ENCODE results near the gene STIM1. TPM values are rescaled to one million over a fixed set of nuclear protein-coding genes. Genes with fewer than 3 reads are reported as not detected.

The STIM1 gene
- total RNA-seq, 1 experiment from 2014 or later = 15.2 TPM

DNA sequence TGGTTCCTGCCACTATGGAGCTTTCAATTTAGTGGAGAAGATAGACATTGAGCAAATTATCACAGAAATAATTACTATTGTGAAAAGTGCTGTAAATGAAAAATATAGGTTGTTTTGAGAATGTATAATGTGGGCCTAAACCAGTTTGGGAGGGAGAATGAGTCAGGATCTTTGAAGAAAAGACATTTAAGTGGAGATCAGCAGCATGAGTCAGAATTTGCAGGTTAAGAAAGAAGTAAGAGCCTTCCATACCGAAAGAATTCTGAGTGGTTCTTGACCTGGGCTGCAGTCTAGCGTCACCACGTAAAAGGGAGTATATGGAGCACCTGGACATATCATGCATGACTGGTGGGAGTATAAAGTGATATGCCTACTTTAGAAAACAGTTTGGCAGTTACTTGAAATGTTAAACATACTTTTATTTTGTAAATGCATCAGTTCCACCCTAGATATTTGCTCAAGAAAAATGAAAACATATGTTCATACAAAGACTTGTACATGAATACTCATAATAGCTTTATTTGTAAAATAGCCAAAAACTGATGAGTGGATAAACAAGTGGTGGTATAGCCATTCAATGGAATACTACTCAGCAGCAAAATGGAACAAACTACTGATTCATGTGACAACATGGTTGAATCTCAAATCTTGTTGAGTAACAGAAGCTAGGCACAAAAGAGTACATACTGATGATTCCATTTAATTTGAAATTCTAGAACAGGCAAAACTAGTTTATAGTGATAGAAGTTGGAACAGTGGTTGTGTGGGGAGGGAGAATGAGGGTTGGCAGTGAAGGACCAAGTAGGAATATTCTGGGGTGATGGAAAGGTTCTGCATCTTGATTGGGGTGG is 99.2 kb downstream of the STIM1 start:
- H3K14ac ChIP-seq (ENCODE audit: insufficient read depth, low read length) = no peak overlapping the region
- H3K56ac ChIP-seq (ENCODE audit: insufficient read length, low read depth, low read length) = no peak overlapping the region
- Mint-ChIP-seq H3K4me1 (peaks cover 8 to 11% of the 10 kb centered on the region in 2 experiments), H3K27me3 (ENCODE audit: low read depth) (no peaks in the 10 kb centered on the region), H3K4me3 (no peak overlapping the region), H3K27ac (no peak overlapping the region), H3K36me3 (ENCODE audit: insufficient read depth in 1 of 3, low read depth in 3 of 3) (no peaks in the 10 kb centered on the region), H3K9me3 (no peaks in the 10 kb centered on the region)
- no peak overlapping the region for H3K4me2 ChIP-seq (ENCODE audit: insufficient read depth, insufficient read length, low read length)
- no peak overlapping the region for H2AFZ ChIP-seq (ENCODE audit: low read length)
- no peak overlapping the region for H3K18ac ChIP-seq (ENCODE audit: insufficient read length, low read depth, low read length)
- no peak overlapping the region for H2BK20ac ChIP-seq (ENCODE audit: low read depth, low read length, poor library complexity, severe bottlenecking)
- H3K9me3 ChIP-seq (ENCODE audit: control insufficient read depth, low read depth, low read length) = no peaks in the 10 kb centered on the region
- H2AK5ac ChIP-seq (ENCODE audit: insufficient read length, low read length) = no peak overlapping the region
- H4K5ac ChIP-seq (ENCODE audit: insufficient read length, low read depth, low read length) = no peak overlapping the region
- no peak overlapping the region for H3T11ph ChIP-seq (ENCODE audit: low read length)
- H3K79me1 ChIP-seq (ENCODE audit: insufficient read depth, low read depth, low read length, poor library complexity, severe bottlenecking) = no peaks in the 10 kb centered on the region
- no peak overlapping the region for H3K9ac ChIP-seq (ENCODE audit: extremely low read depth, insufficient read length, low read length)
- WGBS (ENCODE audit: extremely low coverage, insufficient read length, low lambda C conversion rate) = no CpG with 5 or more reads among the region's 3 CpGs
- H3K4ac ChIP-seq (ENCODE audit: low read depth, low read length) = no peak overlapping the region
- TF ChIP-seq, protein P1, sequence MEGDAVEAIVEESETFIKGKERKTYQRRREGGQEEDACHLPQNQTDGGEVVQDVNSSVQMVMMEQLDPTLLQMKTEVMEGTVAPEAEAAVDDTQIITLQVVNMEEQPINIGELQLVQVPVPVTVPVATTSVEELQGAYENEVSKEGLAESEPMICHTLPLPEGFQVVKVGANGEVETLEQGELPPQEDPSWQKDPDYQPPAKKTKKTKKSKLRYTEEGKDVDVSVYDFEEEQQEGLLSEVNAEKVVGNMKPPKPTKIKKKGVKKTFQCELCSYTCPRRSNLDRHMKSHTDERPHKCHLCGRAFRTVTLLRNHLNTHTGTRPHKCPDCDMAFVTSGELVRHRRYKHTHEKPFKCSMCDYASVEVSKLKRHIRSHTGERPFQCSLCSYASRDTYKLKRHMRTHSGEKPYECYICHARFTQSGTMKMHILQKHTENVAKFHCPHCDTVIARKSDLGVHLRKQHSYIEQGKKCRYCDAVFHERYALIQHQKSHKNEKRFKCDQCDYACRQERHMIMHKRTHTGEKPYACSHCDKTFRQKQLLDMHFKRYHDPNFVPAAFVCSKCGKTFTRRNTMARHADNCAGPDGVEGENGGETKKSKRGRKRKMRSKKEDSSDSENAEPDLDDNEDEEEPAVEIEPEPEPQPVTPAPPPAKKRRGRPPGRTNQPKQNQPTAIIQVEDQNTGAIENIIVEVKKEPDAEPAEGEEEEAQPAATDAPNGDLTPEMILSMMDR (conservative IDR thresholded peaks at IDR 0.05) = no peak
- no peak overlapping the region for H3K27ac ChIP-seq (ENCODE audit: insufficient read length, low read depth, low read length)
- H4K20me1 ChIP-seq (ENCODE audit: control insufficient read depth, insufficient read depth, insufficient read length) = no peaks in the 10 kb centered on the region
- no peak overlapping the region for H2BK12ac ChIP-seq (ENCODE audit: insufficient read length, low read depth, low read length)
- DNase-seq = no peak
- no peak overlapping the region for H4K91ac ChIP-seq (ENCODE audit: insufficient read length, low read depth, low read length)
- no peak overlapping the region for H3K23ac ChIP-seq (ENCODE audit: insufficient read length, low read depth, low read length)
- no peak overlapping the region for H4K8ac ChIP-seq (replicated peaks; ENCODE audit: insufficient read length, low read depth, low read length)
- H3K27me3 ChIP-seq (ENCODE audit: insufficient read depth, low read length) = no peaks in the 10 kb centered on the region
- H3K4me1 ChIP-seq (ENCODE audit: insufficient read depth, low read length) = no peaks in the 10 kb centered on the region; the same call in 1 of the 2 replicates
- no peaks in the 10 kb centered on the region for H3K23me2 ChIP-seq (ENCODE audit: insufficient read length, low read depth, low read length, poor library complexity, severe bottlenecking)
- no peak overlapping the region for H2BK15ac ChIP-seq (ENCODE audit: low read depth, low read length)
- no peaks in the 10 kb centered on the region for H3K79me2 ChIP-seq (ENCODE audit: insufficient read depth, low read length)
- no peak overlapping the region for H2BK5ac ChIP-seq (ENCODE audit: insufficient read length, low read length)
- no peak overlapping the region for H2BK120ac ChIP-seq (ENCODE audit: low read depth, low read length, poor library complexity, severe bottlenecking)

All from H9 (cell line).